HEK293T (cell line): Measurements from ENCODE around the gene CSRP1.

Experiments
- CTCF ChIA-PET: fragments of 350-600 bp; formaldehyde crosslinking; extraction: SDS; loops from one replicate; lab custom pipeline; 2021; ENCODE audit warnings: antibody characterized with exemption, inconsistent platforms; lab: Yijun Ruan, JAX
- POLR2A ChIA-PET: fragments of 350-600 bp; formaldehyde crosslinking; extraction: SDS; loops from one replicate; lab custom pipeline; 2020; ENCODE audit warnings: antibody characterized with exemption, inconsistent platforms; lab: Yijun Ruan, JAX
- DNase-seq: peaks from one replicate; pipeline ENCODE4 v3.0.0; 2012; ENCODE audit warnings: mixed read lengths; ENCODE audit errors: extremely low spot score
- ARNT ChIP-seq: fragments of 450-650 bp; IDR thresholded peaks from 2 replicates; pipeline ENCODE4 v1.6.1; 2017; ENCODE audit warnings: mild to moderate bottlenecking
- BHLHE40 ChIP-seq: fragments of 450-650 bp; IDR thresholded peaks from 2 replicates; pipeline ENCODE4 v1.6.1; 2016; ENCODE audit warnings: mild to moderate bottlenecking, moderate library complexity, borderline replicate concordance
- CTBP1 ChIP-seq: fragments of 450-650 bp; IDR thresholded peaks from 2 replicates; pipeline ENCODE4 v1.6.1; 2016; ENCODE audit warnings: borderline replicate concordance
- ELF4 ChIP-seq: fragments of 450-650 bp; IDR thresholded peaks from 2 replicates; pipeline ENCODE4 v1.6.1; 2017; ENCODE audit warnings: antibody characterized with exemption
- FOXA1 ChIP-seq: fragments of 450-650 bp; IDR thresholded peaks from 2 replicates; pipeline ENCODE4 v1.6.1; 2016; ENCODE audit warnings: mild to moderate bottlenecking
- FOXK2 ChIP-seq: fragments of 450-650 bp; IDR thresholded peaks from 2 replicates; pipeline ENCODE4 v1.6.1; 2016; ENCODE audit warnings: mild to moderate bottlenecking
- FOXM1 ChIP-seq: fragments of 450-650 bp; IDR thresholded peaks from 2 replicates; pipeline ENCODE4 v1.6.1; 2017; ENCODE audit warnings: mild to moderate bottlenecking, borderline replicate concordance
- HDGF ChIP-seq: fragments of 450-650 bp; IDR thresholded peaks from 2 replicates; pipeline ENCODE4 v1.6.1; 2017; ENCODE audit warnings: antibody characterized with exemption, borderline replicate concordance
- L3MBTL2 ChIP-seq: fragments of 450-650 bp; conservative IDR thresholded peaks from 2 replicates; pipeline ENCODE4 v1.6.1; 2016; ENCODE audit warnings: mild to moderate bottlenecking
- LEF1 ChIP-seq: fragments of 450-650 bp; IDR thresholded peaks from 2 replicates; pipeline ENCODE4 v1.6.1; 2017; ENCODE audit warnings: mild to moderate bottlenecking, borderline replicate concordance
- NFRKB ChIP-seq: fragments of 450-650 bp; IDR thresholded peaks from 2 replicates; pipeline ENCODE4 v1.6.1; 2016; ENCODE audit warnings: mild to moderate bottlenecking, moderate library complexity
- SP1 ChIP-seq: fragments of 450-650 bp; IDR thresholded peaks from 2 replicates; pipeline ENCODE4 v1.6.1; 2017
- SUZ12 ChIP-seq: fragments of 450-650 bp; IDR thresholded peaks from 2 replicates; pipeline ENCODE4 v1.6.1; 2016; ENCODE audit warnings: mild to moderate bottlenecking
- TARDBP ChIP-seq: fragments of 450-650 bp; IDR thresholded peaks from 2 replicates; pipeline ENCODE4 v1.6.1; 2016
- ZNF384 ChIP-seq: fragments of 450-650 bp; IDR thresholded peaks from 2 replicates; pipeline ENCODE4 v1.6.1; 2016
- TF ChIP-seq, protein P1 (sequence below): fragments of 450-650 bp; IDR thresholded peaks from 2 replicates; pipeline ENCODE4 v1.6.1; 2016

The CSRP1 gene

DNA sequence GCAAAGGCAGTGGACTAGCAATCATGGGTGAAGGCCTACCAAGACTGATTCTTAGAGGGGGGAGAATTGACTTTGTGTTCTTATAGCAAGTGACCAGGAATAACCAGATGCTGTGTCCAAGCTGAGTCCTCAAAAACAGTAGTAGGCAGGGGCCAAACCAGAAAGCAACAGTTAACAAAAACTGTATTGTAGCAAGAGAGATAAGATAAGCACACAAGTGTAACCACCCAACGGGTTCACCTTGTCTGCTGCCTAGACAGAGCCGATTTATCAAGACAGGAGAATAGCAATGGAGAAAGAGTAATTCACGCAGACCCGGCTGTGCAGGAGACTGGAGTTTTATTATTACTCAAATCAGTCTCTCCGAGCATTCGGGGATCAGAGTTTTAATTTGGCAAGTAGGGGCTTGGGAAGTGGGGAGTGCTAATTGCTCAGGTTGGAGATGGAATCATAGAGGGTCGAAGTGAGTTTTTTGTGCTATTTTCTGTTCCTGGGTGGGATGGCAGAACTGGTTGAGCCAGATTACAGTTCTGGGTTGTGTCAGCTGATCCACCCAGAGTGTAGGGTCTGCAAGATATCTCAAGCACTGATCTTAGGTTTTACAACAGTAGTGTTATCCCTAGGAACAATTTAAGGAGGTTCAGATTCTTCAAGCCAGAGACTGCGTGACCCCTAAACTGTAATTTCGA, 8.3 kb upstream of the CSRP1 start:
- ChIA-PET CTCF (interaction anchor here (1.0 to 2.3 kb wide), 5 partner anchors 33 to 80 kb away, joined by 3 to 7 read pairs (median 4); no protein-coding TSS in a partner anchor), POLR2A (interaction anchor here (1.5 kb wide), 1 partner anchor 33 kb away, joined by 4 read pairs; no protein-coding TSS in a partner anchor)
- DNase-seq = no peak
- no peak for TF ChIP-seq FOXA1
- no peak for TF ChIP-seq ELF4
- TF ChIP-seq ZNF384 = no peak
- no peak for TF ChIP-seq SP1
- TF ChIP-seq ARNT = no peak
- no peak for TF ChIP-seq FOXK2
- TF ChIP-seq, protein P1, sequence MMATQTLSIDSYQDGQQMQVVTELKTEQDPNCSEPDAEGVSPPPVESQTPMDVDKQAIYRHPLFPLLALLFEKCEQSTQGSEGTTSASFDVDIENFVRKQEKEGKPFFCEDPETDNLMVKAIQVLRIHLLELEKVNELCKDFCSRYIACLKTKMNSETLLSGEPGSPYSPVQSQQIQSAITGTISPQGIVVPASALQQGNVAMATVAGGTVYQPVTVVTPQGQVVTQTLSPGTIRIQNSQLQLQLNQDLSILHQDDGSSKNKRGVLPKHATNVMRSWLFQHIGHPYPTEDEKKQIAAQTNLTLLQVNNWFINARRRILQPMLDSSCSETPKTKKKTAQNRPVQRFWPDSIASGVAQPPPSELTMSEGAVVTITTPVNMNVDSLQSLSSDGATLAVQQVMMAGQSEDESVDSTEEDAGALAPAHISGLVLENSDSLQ = no peak
- TF ChIP-seq TARDBP = no peak
- no peak for TF ChIP-seq FOXM1
- no peak for TF ChIP-seq L3MBTL2

DNA sequence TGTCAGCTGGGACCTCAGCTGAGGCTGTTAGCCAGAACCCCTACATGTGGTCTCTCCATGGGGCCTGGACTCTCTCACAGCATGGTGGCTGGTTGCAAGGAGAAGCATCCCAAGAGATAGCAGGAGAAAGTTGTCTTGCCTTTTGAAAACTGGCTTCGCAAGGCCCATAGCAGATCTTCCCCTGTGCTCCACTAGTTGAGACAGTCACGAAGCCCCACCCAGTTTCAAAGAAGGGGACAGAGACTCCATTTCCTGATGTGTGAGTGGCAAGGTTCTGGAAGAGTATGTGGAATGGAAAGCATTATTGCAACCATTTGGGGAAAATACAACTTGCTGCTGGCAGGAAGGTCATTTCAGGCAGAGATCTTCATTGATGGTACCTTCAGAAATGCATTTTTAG, 7.5 kb upstream of the CSRP1 start:
- ChIA-PET CTCF (interaction anchor here (0.6 to 5.8 kb wide), 6 partner anchors 11 to 66 kb away, joined by 3 to 135 read pairs (median 18); partner anchors contain the start of gene PHLDA3), POLR2A (interaction anchor here (2.0 kb wide), 1 partner anchor 32 kb away, joined by 10 read pairs; no protein-coding TSS in a partner anchor)
- TF ChIP-seq, protein P1 = no peak
- TF ChIP-seq NFRKB (no peak), FOXM1 (no peak), CTBP1 (no peak), ARNT (no peak), BHLHE40 (no peak), L3MBTL2 (no peak), SP1 (no peak), FOXK2 (no peak), ZNF384 (no peak), ELF4 (no peak), LEF1 (no peak), HDGF (no peak), TARDBP (no peak), SUZ12 (no peak), FOXA1 (no peak)
- no peak for DNase-seq

DNA sequence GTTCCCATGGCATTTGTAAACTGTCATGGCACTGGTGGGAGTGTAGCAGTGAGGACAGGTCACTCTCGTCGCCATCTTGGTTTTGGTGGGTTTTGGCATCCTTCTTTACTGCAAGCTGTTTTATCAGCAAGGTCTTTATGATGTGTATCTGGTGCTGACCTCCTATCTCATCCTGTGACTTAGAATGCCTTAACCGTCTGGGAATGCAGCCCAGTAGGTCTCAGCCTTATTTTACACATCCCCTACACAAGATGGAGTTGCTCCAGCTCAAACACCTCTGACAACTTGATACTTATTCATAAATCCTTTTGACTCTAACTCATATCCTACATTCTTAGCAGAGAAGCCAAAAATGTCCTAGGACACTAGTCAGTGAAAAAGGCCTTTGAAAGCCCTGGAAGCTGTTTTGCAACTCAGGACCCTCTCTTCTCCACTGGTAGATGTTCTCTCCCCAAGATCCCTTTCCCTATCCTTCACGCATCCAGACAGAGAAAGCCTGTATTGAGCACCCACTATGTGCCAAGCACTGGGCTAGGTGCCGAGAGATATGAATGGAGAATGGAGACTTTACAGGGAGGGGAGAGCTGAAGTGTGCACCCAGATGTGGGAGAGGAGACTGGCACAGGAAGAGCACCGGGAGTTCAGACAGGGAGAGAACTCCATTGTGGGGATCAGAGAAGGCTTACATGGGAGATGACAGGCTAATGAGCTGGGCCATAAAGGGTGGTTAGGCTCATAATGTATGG, 6.7 kb upstream of the CSRP1 start:
- POLR2A ChIA-PET = interaction anchor here (0.8 to 2.7 kb wide), 6 partner anchors 10 to 65 kb away, joined by 3 to 11 read pairs (median 4); partner anchors contain the start of gene PHLDA3
- TF ChIP-seq, protein P1 = no peak
- no peak for TF ChIP-seq ELF4
- no peak for TF ChIP-seq CTBP1
- TF ChIP-seq ARNT = no peak
- no peak for TF ChIP-seq FOXK2
- no peak for TF ChIP-seq FOXM1
- TF ChIP-seq HDGF = no peak
- TF ChIP-seq SP1 = no peak
- TF ChIP-seq SUZ12 = no peak
- no peak for TF ChIP-seq NFRKB
- no peak for TF ChIP-seq LEF1
- TF ChIP-seq ZNF384 = no peak
- TF ChIP-seq FOXA1 = no peak
- no peak for TF ChIP-seq L3MBTL2
- no peak for TF ChIP-seq TARDBP
- CTCF ChIA-PET = interaction anchor here (0.6 to 5.8 kb wide), 25 partner anchors 9 to 199 kb away, joined by 3 to 135 read pairs (median 5); partner anchors contain the start of genes NAV1 and PHLDA3
- DNase-seq = no peak

DNA sequence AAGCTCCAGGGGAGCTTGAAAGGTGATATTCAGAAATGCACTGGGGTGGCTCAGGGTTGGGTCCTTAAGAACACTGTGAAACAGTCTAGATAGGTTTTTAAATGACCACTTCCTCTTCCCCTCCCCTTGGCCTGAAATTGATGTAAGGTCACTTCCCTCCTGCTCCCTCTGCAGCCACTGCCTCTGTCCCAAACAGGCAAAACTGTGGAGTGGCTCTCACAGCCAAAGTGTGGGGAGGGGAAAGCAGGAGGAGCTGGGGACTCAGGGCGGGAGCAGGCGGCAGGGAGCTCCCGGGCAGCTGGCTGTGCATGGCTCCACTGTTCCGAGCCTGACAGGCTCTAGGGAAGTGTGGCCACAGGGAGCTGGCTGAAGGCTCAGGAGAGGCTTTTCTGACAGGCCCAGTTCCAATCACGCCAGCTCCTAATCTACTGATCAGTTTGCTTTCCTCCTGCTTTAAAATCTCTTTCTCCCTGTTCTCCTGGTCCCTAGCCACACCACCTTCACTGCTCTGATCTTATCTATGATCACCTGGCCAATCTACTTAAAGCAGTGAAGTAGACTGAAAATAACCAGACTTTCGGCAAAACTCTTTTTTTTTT, 5.1 kb upstream of the CSRP1 start:
- DNase-seq = no peak
- ChIA-PET POLR2A (interaction anchor here (0.7 to 2.7 kb wide), 4 partner anchors 8 to 64 kb away, joined by 3 to 11 read pairs (median 7); no protein-coding TSS in a partner anchor), CTCF (interaction anchor here (0.6 to 5.8 kb wide), 24 partner anchors 9 to 880 kb away, joined by 3 to 135 read pairs (median 5); partner anchors contain the start of gene NAV1)

More for the DNA sequence above, 5.1 kb upstream of the CSRP1 start:
- no peak for TF ChIP-seq HDGF
- TF ChIP-seq, protein P1 = no peak
- no peak for TF ChIP-seq FOXK2
- no peak; the same call in 1 of the 2 replicates for TF ChIP-seq ZNF384
- no peak for TF ChIP-seq LEF1
- TF ChIP-seq FOXM1 = no peak
- no peak for TF ChIP-seq FOXA1
